Measurements from ENCODE around the gene U2AF1.
"Not testable (repeated sequence)": the region's sequence is repeated elsewhere in the genome, so short reads cannot be mapped to it uniquely, and the experiment has no call there.

The U2AF1 gene

GRCh38 chr21:43101676-43102075 is 5.7 kb downstream of the U2AF1 start:
- H2AFZ ChIP-seq (ENCODE audit: low read length); DNase-seq; H3K9me2 ChIP-seq (replicated peaks; ENCODE audit: insufficient read depth, low read length); H4K20me1 ChIP-seq (ENCODE audit: insufficient read depth, low read length); H3K4me1 ChIP-seq (ENCODE audit: low read length); H3K79me2 ChIP-seq (ENCODE audit: low read length); H3K36me3 ChIP-seq (replicated peaks; ENCODE audit: insufficient read depth, low read length); H3K9ac ChIP-seq (ENCODE audit: low read length); H3K9me3 ChIP-seq (replicated peaks; ENCODE audit: insufficient read depth, low read length); H3K4me3 ChIP-seq (ENCODE audit: low read length); H3K27me3 ChIP-seq (replicated peaks; ENCODE audit: insufficient read depth, low read length); H3K4me2 ChIP-seq (ENCODE audit: low read depth, low read length); H3K27ac ChIP-seq (ENCODE audit: low read length); H3F3A ChIP-seq (ENCODE audit: insufficient read depth, low read length): not testable (repeated sequence)

DNA sequence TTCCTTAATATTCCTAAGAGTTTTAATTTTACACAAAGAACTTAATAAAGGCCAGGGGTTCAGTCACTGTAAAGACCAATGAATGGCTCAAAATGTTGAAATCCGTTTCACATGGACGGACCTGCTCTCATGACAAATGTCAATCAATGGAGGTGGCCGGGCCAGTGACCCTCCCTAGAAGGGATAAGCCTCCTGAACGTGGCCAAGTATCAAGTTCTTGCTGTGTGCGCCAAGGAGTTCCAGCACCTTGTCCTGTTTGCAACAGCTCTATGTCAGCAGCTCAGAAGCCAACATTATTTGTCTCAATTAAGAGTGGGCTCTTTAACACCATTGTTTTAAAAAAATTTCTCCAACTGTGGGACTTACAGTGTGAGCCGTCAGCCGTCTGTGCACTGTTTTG is 6.4 kb downstream of the U2AF1 start:
- not testable (repeated sequence) for H3K9me2 ChIP-seq (replicated peaks; ENCODE audit: insufficient read depth, low read length); H3K4me3 ChIP-seq (ENCODE audit: low read length); H3K79me2 ChIP-seq (ENCODE audit: low read length); H3K4me2 ChIP-seq (ENCODE audit: low read depth, low read length); H3K36me3 ChIP-seq (replicated peaks; ENCODE audit: insufficient read depth, low read length); H3K4me1 ChIP-seq (ENCODE audit: low read length); DNase-seq; H3K27me3 ChIP-seq (replicated peaks; ENCODE audit: insufficient read depth, low read length); H3K27ac ChIP-seq (ENCODE audit: low read length); H4K20me1 ChIP-seq (ENCODE audit: insufficient read depth, low read length); H3K9me3 ChIP-seq (replicated peaks; ENCODE audit: insufficient read depth, low read length); H3F3A ChIP-seq (ENCODE audit: insufficient read depth, low read length); H2AFZ ChIP-seq (ENCODE audit: low read length); H3K9ac ChIP-seq (ENCODE audit: low read length)

DNA sequence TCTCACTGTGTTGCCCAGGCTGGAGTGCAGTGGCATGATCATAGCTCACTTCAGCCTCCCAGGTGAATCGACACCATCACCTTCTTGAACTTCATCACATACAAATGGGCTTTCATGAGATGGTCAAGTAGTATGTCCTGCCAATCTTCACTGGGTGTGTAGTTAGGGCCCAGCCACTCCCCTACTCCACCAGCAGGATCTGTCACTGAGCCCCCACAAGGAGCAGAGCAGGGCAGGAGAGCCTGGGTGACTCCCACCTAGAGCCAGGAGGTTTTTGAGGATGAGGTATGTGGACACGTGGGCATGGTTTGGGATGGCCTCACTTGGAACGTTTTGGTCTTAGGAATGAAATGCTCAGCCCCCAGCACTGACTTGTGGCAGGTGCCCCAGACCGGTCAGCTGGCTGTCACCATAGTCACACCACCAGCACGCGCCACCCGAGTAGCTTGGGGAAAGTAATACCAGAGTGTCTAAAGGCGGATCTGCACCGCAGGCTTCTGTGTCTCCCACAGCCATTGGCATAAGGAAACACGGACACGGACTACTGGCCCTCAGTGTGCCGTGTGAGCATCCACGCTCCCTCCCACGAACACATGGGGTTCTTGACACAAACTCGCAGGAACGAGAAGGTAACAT is 15.3 kb downstream of the U2AF1 start:
- H3K4me2 ChIP-seq (ENCODE audit: low read depth, low read length); H3K27me3 ChIP-seq (replicated peaks; ENCODE audit: insufficient read depth, low read length); H3K4me3 ChIP-seq (ENCODE audit: low read length); H3K9me2 ChIP-seq (replicated peaks; ENCODE audit: insufficient read depth, low read length); DNase-seq; H3K79me2 ChIP-seq (ENCODE audit: low read length); H3F3A ChIP-seq (ENCODE audit: insufficient read depth, low read length); H4K20me1 ChIP-seq (ENCODE audit: insufficient read depth, low read length); H3K9ac ChIP-seq (ENCODE audit: low read length); H2AFZ ChIP-seq (ENCODE audit: low read length); H3K4me1 ChIP-seq (ENCODE audit: low read length); H3K27ac ChIP-seq (ENCODE audit: low read length); H3K36me3 ChIP-seq (replicated peaks; ENCODE audit: insufficient read depth, low read length); H3K9me3 ChIP-seq (replicated peaks; ENCODE audit: insufficient read depth, low read length): not testable (repeated sequence)

DNA sequence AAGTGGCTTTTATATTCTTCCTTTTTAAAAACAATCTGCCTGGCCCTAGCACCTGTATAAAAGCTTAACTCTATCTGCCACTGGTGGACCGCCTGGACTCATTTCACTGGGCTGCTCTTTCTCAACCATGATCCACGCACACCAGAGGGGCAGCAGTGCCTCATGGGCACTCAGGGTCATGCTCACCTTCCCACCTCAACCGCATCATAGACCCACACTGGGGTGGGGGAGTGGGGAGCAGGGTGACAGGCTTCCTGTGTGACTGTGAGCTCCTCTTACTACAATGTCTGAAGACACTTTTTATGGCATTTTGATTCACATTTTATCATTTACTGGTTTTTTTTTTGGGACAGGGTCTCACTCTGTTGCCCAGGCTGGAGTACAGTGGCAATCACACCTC is 16.4 kb downstream of the U2AF1 start:
- not testable (repeated sequence) for H3K36me3 ChIP-seq (replicated peaks; ENCODE audit: insufficient read depth, low read length)

GRCh38 chr21:43089463-43089862 is 17.9 kb downstream of the U2AF1 start:
- H4K20me1 ChIP-seq (ENCODE audit: insufficient read depth, low read length); H3K4me1 ChIP-seq (ENCODE audit: low read length); H3K4me2 ChIP-seq (ENCODE audit: low read depth, low read length); H3K79me2 ChIP-seq (ENCODE audit: low read length); H3K36me3 ChIP-seq (replicated peaks; ENCODE audit: insufficient read depth, low read length); H3F3A ChIP-seq (ENCODE audit: insufficient read depth, low read length); H3K4me3 ChIP-seq (ENCODE audit: low read length); H3K27ac ChIP-seq (ENCODE audit: low read length); H3K9ac ChIP-seq (ENCODE audit: low read length); H3K9me3 ChIP-seq (replicated peaks; ENCODE audit: insufficient read depth, low read length); DNase-seq; H3K27me3 ChIP-seq (replicated peaks; ENCODE audit: insufficient read depth, low read length); H3K9me2 ChIP-seq (replicated peaks; ENCODE audit: insufficient read depth, low read length); H2AFZ ChIP-seq (ENCODE audit: low read length): not testable (repeated sequence)

More for the DNA sequence above, 16.4 kb downstream of the U2AF1 start:
- H3K4me1 ChIP-seq (ENCODE audit: low read length); H3K4me2 ChIP-seq (ENCODE audit: low read depth, low read length); DNase-seq; H3K9ac ChIP-seq (ENCODE audit: low read length); H3K79me2 ChIP-seq (ENCODE audit: low read length); H3K27ac ChIP-seq (ENCODE audit: low read length); H3K4me3 ChIP-seq (ENCODE audit: low read length); H4K20me1 ChIP-seq (ENCODE audit: insufficient read depth, low read length); H2AFZ ChIP-seq (ENCODE audit: low read length); H3F3A ChIP-seq (ENCODE audit: insufficient read depth, low read length); H3K9me2 ChIP-seq (replicated peaks; ENCODE audit: insufficient read depth, low read length); H3K9me3 ChIP-seq (replicated peaks; ENCODE audit: insufficient read depth, low read length); H3K27me3 ChIP-seq (replicated peaks; ENCODE audit: insufficient read depth, low read length): not testable (repeated sequence)

DNA sequence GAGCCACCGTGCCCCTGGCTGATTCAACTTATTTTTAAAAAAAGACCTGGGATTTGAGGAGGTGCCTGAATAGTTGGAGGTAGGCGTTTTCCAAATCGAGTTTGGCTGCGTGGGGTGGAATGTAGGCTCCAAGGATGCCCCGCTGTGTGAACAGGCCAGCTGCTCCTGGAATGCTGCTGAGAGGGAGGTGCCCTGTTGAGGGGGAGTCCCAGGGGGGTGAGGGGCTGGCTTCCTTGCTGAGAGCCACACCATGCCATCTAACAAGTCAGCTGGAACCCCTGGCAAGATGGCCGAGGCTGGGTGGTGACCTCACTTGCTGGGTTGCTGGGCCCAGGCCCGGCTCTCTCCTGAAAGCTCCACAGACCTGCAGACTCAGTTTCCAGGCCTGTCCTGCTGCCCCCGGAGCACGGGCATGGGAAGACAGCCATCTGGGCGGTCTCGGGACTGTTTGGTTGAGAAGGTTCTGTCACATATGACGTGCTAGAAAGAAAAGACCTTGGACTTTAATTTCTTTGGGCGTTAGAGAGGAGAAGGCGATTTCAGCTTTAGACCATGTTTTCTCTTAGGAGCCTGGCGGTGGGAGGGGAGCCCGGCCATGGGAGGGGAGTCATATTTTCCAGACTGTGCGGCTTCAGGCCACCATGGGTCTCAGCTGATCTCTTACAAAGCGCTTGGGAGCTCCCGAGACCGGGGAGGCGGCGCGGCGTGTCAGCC is 24.6 kb downstream of the U2AF1 start:
- not testable (repeated sequence) for H3K9me3 ChIP-seq (replicated peaks; ENCODE audit: insufficient read depth, low read length); DNase-seq

DNA sequence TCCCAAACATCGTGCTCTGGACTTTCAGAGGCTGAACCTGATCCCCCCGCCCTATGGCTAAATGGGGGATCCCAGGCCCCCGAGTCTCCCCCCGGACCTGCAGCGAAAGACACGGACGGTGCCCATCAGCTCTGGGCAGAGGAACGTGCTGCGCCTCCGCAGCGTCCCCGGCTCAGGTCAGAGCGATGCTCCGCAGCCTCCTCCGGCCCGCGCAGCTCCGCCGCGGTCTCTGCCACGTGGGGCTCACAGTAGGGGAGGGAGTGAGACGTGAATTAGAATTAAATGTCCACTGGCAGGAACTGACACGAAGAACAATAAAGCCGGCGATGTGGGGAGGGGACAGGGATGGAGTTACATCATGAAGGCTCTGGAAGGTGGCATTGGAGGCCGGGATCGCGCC is 30.7 kb downstream of the U2AF1 start:
- not testable (repeated sequence) for H3K4me3 ChIP-seq (ENCODE audit: low read length)

More for the DNA sequence above, 24.6 kb downstream of the U2AF1 start:
- H3F3A ChIP-seq (ENCODE audit: insufficient read depth, low read length); H3K36me3 ChIP-seq (replicated peaks; ENCODE audit: insufficient read depth, low read length); H3K4me1 ChIP-seq (ENCODE audit: low read length); H2AFZ ChIP-seq (ENCODE audit: low read length); H3K4me3 ChIP-seq (ENCODE audit: low read length); H4K20me1 ChIP-seq (ENCODE audit: insufficient read depth, low read length); H3K4me2 ChIP-seq (ENCODE audit: low read depth, low read length); H3K27me3 ChIP-seq (replicated peaks; ENCODE audit: insufficient read depth, low read length); H3K9me2 ChIP-seq (replicated peaks; ENCODE audit: insufficient read depth, low read length); H3K27ac ChIP-seq (ENCODE audit: low read length); H3K79me2 ChIP-seq (ENCODE audit: low read length); H3K9ac ChIP-seq (ENCODE audit: low read length): not testable (repeated sequence)

DNA sequence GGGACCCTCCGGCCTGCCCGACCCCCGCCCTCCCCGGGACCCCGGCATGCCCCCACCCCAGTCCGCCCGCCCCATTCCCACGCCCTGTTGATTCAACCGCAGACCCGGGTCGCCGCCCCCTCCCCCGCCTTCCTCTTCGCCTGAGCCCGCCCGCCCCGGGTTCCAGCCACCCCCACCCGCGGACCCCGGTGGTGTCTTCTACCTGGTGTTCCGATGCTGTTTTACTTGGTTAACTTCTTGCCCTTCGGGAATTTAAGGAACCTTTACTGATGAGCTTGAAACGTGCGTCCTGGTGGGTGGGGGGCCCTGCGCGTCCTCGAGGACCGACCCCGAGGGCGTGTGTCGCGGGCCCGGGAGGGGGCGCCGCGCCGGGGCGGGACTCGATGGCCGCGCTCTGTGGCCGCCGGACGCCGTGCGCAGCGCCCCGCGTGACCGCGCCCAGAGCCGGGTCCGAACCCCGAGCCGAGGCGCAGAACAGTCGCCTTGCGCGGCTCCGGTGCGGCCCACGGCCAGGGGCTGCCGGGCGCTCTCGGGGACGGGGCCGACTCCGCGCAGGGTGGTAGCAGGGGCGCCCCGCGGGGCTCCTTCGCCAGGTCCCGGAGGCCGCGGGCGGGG is 31.2 kb downstream of the U2AF1 start:
- not testable (repeated sequence) for H4K20me1 ChIP-seq (ENCODE audit: insufficient read depth, low read length); H3K9me2 ChIP-seq (replicated peaks; ENCODE audit: insufficient read depth, low read length); H3K79me2 ChIP-seq (ENCODE audit: low read length); DNase-seq; H3K36me3 ChIP-seq (replicated peaks; ENCODE audit: insufficient read depth, low read length); H3F3A ChIP-seq (ENCODE audit: insufficient read depth, low read length); H3K9ac ChIP-seq (ENCODE audit: low read length); H3K4me1 ChIP-seq (ENCODE audit: low read length); H3K27ac ChIP-seq (ENCODE audit: low read length); H3K4me3 ChIP-seq (ENCODE audit: low read length); H3K27me3 ChIP-seq (replicated peaks; ENCODE audit: insufficient read depth, low read length); H3K9me3 ChIP-seq (replicated peaks; ENCODE audit: insufficient read depth, low read length); H3K4me2 ChIP-seq (ENCODE audit: low read depth, low read length); H2AFZ ChIP-seq (ENCODE audit: low read length)

More for the DNA sequence above, 30.7 kb downstream of the U2AF1 start:
- not testable (repeated sequence) for H3K9me3 ChIP-seq (replicated peaks; ENCODE audit: insufficient read depth, low read length); H3K36me3 ChIP-seq (replicated peaks; ENCODE audit: insufficient read depth, low read length); H3F3A ChIP-seq (ENCODE audit: insufficient read depth, low read length); H3K79me2 ChIP-seq (ENCODE audit: low read length); H3K27ac ChIP-seq (ENCODE audit: low read length); H3K4me1 ChIP-seq (ENCODE audit: low read length); H4K20me1 ChIP-seq (ENCODE audit: insufficient read depth, low read length); H3K4me2 ChIP-seq (ENCODE audit: low read depth, low read length); H3K27me3 ChIP-seq (replicated peaks; ENCODE audit: insufficient read depth, low read length); DNase-seq; H2AFZ ChIP-seq (ENCODE audit: low read length); H3K9me2 ChIP-seq (replicated peaks; ENCODE audit: insufficient read depth, low read length); H3K9ac ChIP-seq (ENCODE audit: low read length)
